CD4-positive, alpha-beta T cell (primary cell): ENCODE measurements around the gene NARS2. TPM values are rescaled to one million over a fixed set of nuclear protein-coding genes. Genes with fewer than 3 reads are reported as not detected.
A peak's percentile ranks its signal among the peaks of the same experiment; 100 is the strongest.

Experiments used
- ATAC-seq: fragments of 200-7000 bp; cut with Tn5 transposase; one replicate; pipeline ENCODE4 v1.10.0; 2022; ENCODE audit warnings: mild to moderate bottlenecking; ENCODE audit not compliant: poor library complexity
- CTCF ChIA-PET: fragments of 350-600 bp; sonication (Branson Sonifier 250); formaldehyde crosslinking; loops from one replicate; lab custom pipeline; 2021; ENCODE audit warnings: antibody characterized with exemption, inconsistent platforms; lab: Charles Lee
- POLR2A ChIA-PET: fragments of 350-600 bp; sonication (Branson Sonifier 250); formaldehyde crosslinking; loops from one replicate; lab custom pipeline; 2021; ENCODE audit warnings: antibody characterized with exemption, inconsistent platforms; lab: Charles Lee
- DNase-seq, 14 experiments: peaks; one replicate each; pipeline ENCODE4 v3.0.0-alpha.2; 2013 to 2020; ENCODE audit warnings: mixed read lengths in 2 of 14
- H3K27ac ChIP-seq, 2 donors: one replicate each; pipeline versions ENCODE4 v1.5.1 to v1.7.0; 2013; ENCODE audit warnings: low read length in 2 of 2, low read depth in 1 of 2, mild to moderate bottlenecking in 1 of 2
- H3K27me3 ChIP-seq, 2 experiments: 1 replicate in 1 of 2; 2 replicates in 1 of 2; pipeline versions ENCODE4 v1.6.1 to v1.7.0; 2013; ENCODE audit warnings: low read length in 2 of 2, control low read depth in 1 of 2, mild to moderate bottlenecking in 1 of 2, moderate library complexity in 1 of 2; ENCODE audit not compliant: insufficient read depth in 2 of 2, control insufficient read depth in 1 of 2
- H3K36me3 ChIP-seq: one replicate; pipeline ENCODE4 v1.6.1; 2013; ENCODE audit warnings: low read length, control low read depth; ENCODE audit not compliant: insufficient read depth
- H3K4me1 ChIP-seq: one replicate; pipeline ENCODE4 v1.6.1; 2013; ENCODE audit warnings: low read length, control low read depth; ENCODE audit not compliant: insufficient read depth
- H3K4me3 ChIP-seq: one replicate; pipeline ENCODE4 v1.5.1; 2013; ENCODE audit warnings: mild to moderate bottlenecking, low read length, moderate library complexity
- H3K9me3 ChIP-seq, 2 experiments: 1 replicate in 1 of 2; 2 replicates in 1 of 2; pipeline versions ENCODE4 v1.6.1 to v1.7.0; 2013; ENCODE audit warnings: low read length in 2 of 2, mild to moderate bottlenecking in 2 of 2, control low read depth in 1 of 2, moderate library complexity in 1 of 2; ENCODE audit not compliant: control insufficient read depth in 1 of 2, insufficient read depth in 1 of 2
- H3K27ac Mint-ChIP-seq: one replicate; pipeline ENCODE4 v1.8.0; 2020; ENCODE audit warnings: mixed read lengths
- H3K27me3 Mint-ChIP-seq: one replicate; pipeline ENCODE4 v1.8.0; 2021; ENCODE audit warnings: mixed read lengths
- H3K36me3 Mint-ChIP-seq: one replicate; pipeline ENCODE4 v1.8.0; 2021; ENCODE audit warnings: low read depth, mixed read lengths
- H3K4me1 Mint-ChIP-seq: one replicate; pipeline ENCODE4 v1.8.0; 2021; ENCODE audit warnings: low read depth, mixed read lengths
- H3K4me3 Mint-ChIP-seq: one replicate; pipeline ENCODE4 v1.8.0; 2020; ENCODE audit warnings: mild to moderate bottlenecking, mixed read lengths
- H3K9me3 Mint-ChIP-seq: one replicate; pipeline ENCODE4 v1.8.0; 2020; ENCODE audit warnings: mixed read lengths
- CTCF ChIP-seq: fragments of 200-600 bp; IDR thresholded peaks from one replicate; pipeline ENCODE4 v1.8.0; 2022; ENCODE audit warnings: antibody characterized with exemption, mild to moderate bottlenecking
- intact Hi-C, 2 experiments: fragments of 100-400 bp; cut with DNase I in 1 of 2; cut with micrococcal nuclease in 1 of 2; formaldehyde crosslinking; loops; one replicate each; pipeline versions ENCODE4 v1.15.1 to v1.9.0; 2023 to 2025; cut with DNase I, micrococcal nuclease
- total RNA-seq, 174 experiments: library from RNA in 2 of 174; stranded (reverse) in 2 of 174; gene quantifications; one replicate each; pipeline ENCODE4 v1.2.3 and lab custom pipeline; 2021 to 2026

Gene NARS2
- total RNA-seq, 2 experiments from 2014 or later, result 8.7 to 9.3 TPM

GRCh38 chr11:78535027-78535426, 39.6 kb downstream of the NARS2 start:
- Histone ChIP-seq H3K9me3 (no peaks in the 10 kb centered on the region), H3K36me3 (peaks cover 14% of the 10 kb centered on the region), H3K4me1 (no peaks in the 10 kb centered on the region), H3K27me3 (no peaks in the 10 kb centered on the region), H3K4me3 (no peak overlapping the region), H3K27ac (no peak overlapping the region)
- TF ChIP-seq CTCF, result no peak
- ChIA-PET POLR2A (interaction anchor here (0.7 kb wide), 1 partner anchor 46 kb away, joined by 3 read pairs; no protein-coding TSS in a partner anchor), CTCF (no interaction called here)
- no peaks in the 10 kb centered on the region for H3K27me3 Mint-ChIP-seq
- intact Hi-C loops, result no loop called here
- H3K27ac Mint-ChIP-seq, result no peak overlapping the region
- H3K4me1 Mint-ChIP-seq, result peaks cover 4% of the 10 kb centered on the region
- no peaks in the 10 kb centered on the region for H3K9me3 Mint-ChIP-seq
- peaks cover 51% of the 10 kb centered on the region for H3K36me3 Mint-ChIP-seq
- DNase-seq (peak in 1 of 14 experiments; percentile 1), ATAC-seq (peak; percentile 37)
- H3K4me3 Mint-ChIP-seq, result no peak overlapping the region

GRCh38 chr11:78533399-78533798, 41.3 kb downstream of the NARS2 start:
- Mint-ChIP-seq H3K36me3 (peaks cover 43% of the 10 kb centered on the region), H3K4me3 (no peak overlapping the region), H3K9me3 (no peaks in the 10 kb centered on the region), H3K27ac (no peak overlapping the region), H3K4me1 (no peaks in the 10 kb centered on the region), H3K27me3 (no peaks in the 10 kb centered on the region)
- H3K4me3 ChIP-seq, result no peak overlapping the region
- DNase-seq (no peak), ATAC-seq (no peak)
- no peaks in the 10 kb centered on the region for H3K4me1 ChIP-seq
- ChIA-PET POLR2A (no interaction called here), CTCF (interaction anchor here (1.9 kb wide), 1 partner anchor 31 kb away, joined by 7 read pairs; no protein-coding TSS in a partner anchor)
- no peak overlapping the region for H3K27ac ChIP-seq
- no peak for TF ChIP-seq CTCF
- H3K36me3 ChIP-seq, result peaks cover 14% of the 10 kb centered on the region
- H3K27me3 ChIP-seq, result no peaks in the 10 kb centered on the region
- intact Hi-C loops, result no loop called here
- no peaks in the 10 kb centered on the region for H3K9me3 ChIP-seq

- H3K36me3 ChIP-seq, result peaks cover 11% of the 10 kb centered on the region
- Mint-ChIP-seq H3K27me3 (no peaks in the 10 kb centered on the region), H3K36me3 (peaks cover 42% of the 10 kb centered on the region), H3K4me1 (no peaks in the 10 kb centered on the region), H3K9me3 (no peaks in the 10 kb centered on the region), H3K27ac (no peak overlapping the region), H3K4me3 (no peak overlapping the region)
- H3K4me3 ChIP-seq, result no peak overlapping the region
- no peak for DNase-seq
- no peak overlapping the region for H3K27ac ChIP-seq
- ATAC-seq, result no peak
- CTCF ChIA-PET, result interaction anchor here (1.9 kb wide), 1 partner anchor 32 kb away, joined by 7 read pairs; no protein-coding TSS in a partner anchor
- intact Hi-C loops, result no loop called here
- no peaks in the 10 kb centered on the region for H3K4me1 ChIP-seq
- POLR2A ChIA-PET, result no interaction called here
- TF ChIP-seq CTCF, result no peak
- no peaks in the 10 kb centered on the region for H3K9me3 ChIP-seq
- no peaks in the 10 kb centered on the region for H3K27me3 ChIP-seq
Observed at GRCh38 chr11:78532991-78533390, 41.7 kb downstream of the NARS2 start.
